ENCODE data around the gene ZFYVE26.

- TF ChIP-seq SUZ12 (IDR thresholded peaks at IDR 0.05; ENCODE audit: extremely low read depth, insufficient read depth, insufficient read length): no peak
- no peak for TF ChIP-seq ZNF274 (IDR thresholded peaks at IDR 0.05; ENCODE audit: low read depth, low read length)
- TF ChIP-seq YY1 (IDR thresholded peaks at IDR 0.05; ENCODE audit: insufficient read depth, insufficient read length): no peak
Measured at GRCh38 chr14:67748312-67748711, 68.1 kb downstream of the ZFYVE26 start.
